MM.1S (cell line): ENCODE results near the gene PLCB4.

ENCODE experiments used
- CTCF ChIP-seq: fragments of 300-600 bp; sonication (generic); IDR thresholded peaks from 2 replicates; pipeline ENCODE4 v1.5.1; 2016; ENCODE audit warnings: antibody characterized with exemption, low read length, mixed read lengths
- EZH2 ChIP-seq: fragments of 300-600 bp; sonication (generic); optimal IDR thresholded peaks from 2 replicates; pipeline ENCODE3; 2017; ENCODE audit warnings: low read depth, mild to moderate bottlenecking, antibody characterized with exemption, low read length, mixed read lengths

GRCh38 chr20:9480066-9480465 lies 411.2 kb downstream of the PLCB4 start:
- TF ChIP-seq CTCF (no peak), EZH2 (no peak)
